NCI-H1417 treated with DMSO at 0.1 percent for 48 hours (cell line): ENCODE data around the gene IER2.

ENCODE experiments used
- DNase-seq: peaks from one replicate; lab custom pipeline; 2025; lab: John Stamatoyannopoulos, UW

IER2 gene

GRCh38 chr19:13150187-13150930 lies at the start of gene IER2, which contains the start of gene STX10:
Gene IER2, plus strand, starts transcription at chr19:13150411. Its CDS starts 2,776 bp downstream, at chr19:13153187.
Gene STX10, minus strand, starts transcription at chr19:13150375. Its CDS starts 202 bp downstream, at chr19:13150173.
- DNase-seq = peak; percentile 73

DNA sequence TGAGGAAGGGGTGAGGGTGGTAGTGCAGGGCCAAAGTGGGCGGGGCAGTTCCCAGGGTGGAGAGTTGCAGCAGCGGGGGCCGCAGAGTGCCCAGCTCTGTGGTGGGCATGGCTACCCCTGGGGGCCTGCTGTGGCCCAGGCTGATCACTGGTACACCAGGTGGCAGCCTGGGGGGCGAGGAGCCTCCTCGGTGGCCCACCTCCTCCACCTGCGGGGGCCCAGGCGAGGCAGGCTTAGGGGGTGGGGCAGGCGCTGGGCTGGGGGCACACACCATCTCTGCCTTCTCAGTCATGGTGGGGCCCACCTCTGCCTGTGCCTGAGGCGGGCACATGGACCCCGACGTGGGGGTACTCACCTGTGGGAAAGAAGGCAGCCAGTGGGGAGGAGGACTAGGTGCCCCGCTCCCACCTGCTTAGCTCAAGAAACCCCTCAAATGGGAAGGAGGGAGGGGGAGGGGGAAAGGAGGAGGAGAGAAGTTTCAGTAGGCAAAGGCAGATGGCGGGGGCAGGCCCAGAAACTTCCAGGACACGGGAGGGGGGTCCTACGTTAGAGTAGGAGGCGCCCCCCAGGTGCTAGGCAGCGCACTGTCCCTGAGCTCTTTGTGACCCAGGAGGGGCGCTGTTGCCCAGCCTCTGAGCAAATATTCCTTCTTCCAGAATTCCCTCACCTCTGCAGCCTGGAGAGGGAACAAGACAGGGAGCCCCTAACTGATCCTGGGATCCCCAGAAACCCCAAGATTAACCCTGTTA lies 49.2 kb upstream of the IER2 start:
- DNase-seq = no peak

GRCh38 chr19:13101590-13102415 lies 48.4 kb upstream of the IER2 start:
- DNase-seq = no peak

DNA sequence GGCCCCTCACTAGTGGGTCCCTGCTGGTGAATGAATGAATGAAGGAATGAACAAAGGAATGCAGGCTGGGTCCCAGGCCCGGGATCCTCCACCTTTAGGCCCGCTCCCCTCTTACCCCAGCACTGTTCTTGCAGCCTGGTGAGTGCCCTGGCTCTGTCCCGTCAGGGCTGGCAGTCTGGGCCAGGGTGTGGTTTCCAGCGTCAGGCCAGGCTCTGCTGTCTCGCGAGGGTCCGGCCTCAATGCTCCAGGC lies 47.9 kb upstream of the IER2 start:
- DNase-seq = no peak

GRCh38 chr19:13102666-13103580 lies 47.3 kb upstream of the IER2 start, which contains the start of gene LYL1:
Gene LYL1, minus strand, starts transcription at chr19:13102858. Its CDS starts 1,687 bp downstream, at chr19:13101171.
- no peak for DNase-seq

GRCh38 chr19:13103581-13104359 lies 46.4 kb upstream of the IER2 start:
- DNase-seq = no peak

GRCh38 chr19:13104360-13104847 lies 45.8 kb upstream of the IER2 start:
- no peak for DNase-seq

GRCh38 chr19:13104848-13105711 lies 45.1 kb upstream of the IER2 start:
- no peak for DNase-seq

DNA sequence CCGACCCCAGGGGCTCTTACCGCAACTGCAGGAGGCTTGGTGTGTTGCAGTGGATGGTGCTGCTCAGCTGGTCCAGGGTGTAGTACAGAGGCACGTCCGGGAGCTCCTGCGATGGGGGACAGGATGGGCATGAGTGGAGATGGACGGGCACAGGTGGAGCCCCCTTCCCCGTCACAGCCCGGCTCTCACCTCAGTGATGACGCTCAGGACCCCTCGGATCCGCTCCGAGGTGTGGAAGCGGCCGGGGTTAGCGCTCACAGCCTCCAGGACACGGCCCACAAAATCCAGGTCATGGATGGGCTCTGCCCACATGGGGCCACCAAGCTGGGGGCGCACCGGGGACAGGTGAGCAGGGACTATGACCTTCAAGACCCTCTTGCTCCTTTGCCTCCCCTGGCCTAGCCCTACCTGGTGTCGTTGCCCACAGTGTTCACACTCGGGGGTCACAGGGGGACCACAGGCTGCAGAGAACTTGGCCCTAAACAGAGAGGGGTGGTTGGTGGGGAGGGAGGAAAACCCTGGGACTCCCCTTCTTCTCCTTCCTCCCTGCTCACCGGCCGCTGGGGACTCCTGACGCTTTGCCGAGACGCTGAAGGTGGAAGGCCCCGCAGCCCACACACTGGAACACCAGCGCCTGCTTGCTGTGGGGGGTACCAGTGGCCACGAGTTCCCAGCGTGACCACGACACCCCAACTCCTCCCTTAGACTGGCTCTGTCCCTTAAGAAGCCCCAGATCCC lies 40.7 kb upstream of the IER2 start:
- DNase-seq = no peak

GRCh38 chr19:13110099-13110610 lies 40.1 kb upstream of the IER2 start:
- DNase-seq = no peak

GRCh38 chr19:13112555-13112954 lies 37.7 kb upstream of the IER2 start:
- DNase-seq = no peak

DNA sequence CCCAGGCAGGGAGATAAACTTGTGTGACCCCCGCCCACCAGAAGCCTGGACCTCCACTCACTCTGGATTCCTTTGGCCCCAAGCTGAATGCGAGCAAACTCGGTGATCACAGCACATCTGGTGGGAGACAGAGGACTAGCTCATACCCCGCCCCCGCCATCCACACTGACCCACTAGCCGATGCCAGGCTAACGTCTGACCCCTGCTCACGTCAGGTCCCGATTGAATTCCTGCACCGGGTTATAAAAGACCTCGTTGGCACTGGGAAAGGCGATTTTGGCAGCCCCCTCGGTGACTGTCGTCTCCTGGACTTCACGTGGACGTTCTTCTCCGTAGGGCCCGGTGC lies 34.3 kb upstream of the IER2 start:
- DNase-seq = no peak

GRCh38 chr19:13116282-13117175 lies 33.7 kb upstream of the IER2 start, which contains the start of gene TRMT1:
Gene TRMT1, minus strand, starts transcription at chr19:13116740. Its CDS starts 341 bp downstream, at chr19:13116399.
- peak; percentile 73 for DNase-seq

DNA sequence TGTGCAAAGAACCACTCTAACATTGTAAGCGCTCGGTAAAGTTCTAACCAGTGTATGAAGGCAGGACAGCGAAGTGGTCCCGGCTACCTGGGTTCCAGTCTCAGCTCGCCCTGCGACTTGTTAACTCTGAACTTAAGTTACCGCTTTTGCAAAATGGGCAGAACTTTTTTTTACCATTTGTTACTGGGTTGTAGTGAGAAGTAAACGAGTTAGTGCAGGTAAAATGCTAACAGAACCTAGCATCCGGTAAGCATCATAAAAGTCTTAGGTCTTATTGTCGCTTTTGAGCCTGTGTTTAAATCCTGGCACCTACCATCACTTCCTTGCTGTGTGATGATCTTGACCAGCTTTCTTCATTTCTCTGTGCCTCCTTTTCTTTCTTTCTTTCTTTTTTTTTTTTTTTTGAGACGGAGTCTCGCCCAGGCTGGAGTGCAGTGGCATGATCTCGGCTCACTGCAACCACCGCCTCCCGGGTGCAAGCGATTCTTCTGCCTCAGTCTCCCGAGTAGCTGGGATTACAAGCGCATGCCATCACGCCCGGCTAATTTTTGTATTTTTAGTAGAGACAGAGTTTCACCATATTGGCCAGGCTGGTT lies 32.9 kb upstream of the IER2 start:
- no peak for DNase-seq

DNA sequence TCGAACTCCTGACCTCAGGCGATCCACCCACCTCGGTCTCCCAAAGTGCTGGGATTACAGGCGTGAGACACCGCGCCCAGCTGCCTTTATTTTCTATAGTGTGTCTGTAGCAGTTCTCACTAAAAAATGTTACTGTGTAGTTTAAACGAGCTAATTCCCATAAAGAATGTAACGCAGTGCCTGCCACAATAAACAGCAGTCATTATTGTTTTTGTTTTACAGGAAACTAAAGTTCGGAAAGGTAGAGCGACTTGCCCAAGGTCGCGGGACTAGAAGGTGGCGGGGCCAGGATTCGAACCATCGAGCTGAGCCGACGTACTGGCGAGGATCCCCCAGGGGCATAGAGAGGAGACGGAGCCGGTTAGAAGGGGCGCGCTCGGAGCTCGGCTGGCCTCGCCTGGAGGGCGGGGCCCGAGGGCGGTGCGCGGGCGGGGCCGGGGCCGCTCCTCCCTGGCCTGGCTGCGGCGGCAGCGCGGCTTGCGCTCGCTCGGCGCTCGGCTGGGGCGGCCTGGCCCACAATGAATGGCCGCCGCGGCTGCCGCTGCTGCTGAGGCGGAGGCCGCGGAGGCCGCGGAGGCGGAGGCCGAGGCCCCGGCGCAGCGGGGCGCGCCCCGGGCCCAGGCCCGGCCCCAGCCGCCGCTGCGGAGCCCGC lies 32.3 kb upstream of the IER2 start, which contains the start of gene NACC1:
Gene NACC1 (plus strand): TSS at position 493 of the 652 bp plus-strand sequence. CDS start 16,944 bp downstream, outside the sequence.
- peak; percentile 67 for DNase-seq

DNA sequence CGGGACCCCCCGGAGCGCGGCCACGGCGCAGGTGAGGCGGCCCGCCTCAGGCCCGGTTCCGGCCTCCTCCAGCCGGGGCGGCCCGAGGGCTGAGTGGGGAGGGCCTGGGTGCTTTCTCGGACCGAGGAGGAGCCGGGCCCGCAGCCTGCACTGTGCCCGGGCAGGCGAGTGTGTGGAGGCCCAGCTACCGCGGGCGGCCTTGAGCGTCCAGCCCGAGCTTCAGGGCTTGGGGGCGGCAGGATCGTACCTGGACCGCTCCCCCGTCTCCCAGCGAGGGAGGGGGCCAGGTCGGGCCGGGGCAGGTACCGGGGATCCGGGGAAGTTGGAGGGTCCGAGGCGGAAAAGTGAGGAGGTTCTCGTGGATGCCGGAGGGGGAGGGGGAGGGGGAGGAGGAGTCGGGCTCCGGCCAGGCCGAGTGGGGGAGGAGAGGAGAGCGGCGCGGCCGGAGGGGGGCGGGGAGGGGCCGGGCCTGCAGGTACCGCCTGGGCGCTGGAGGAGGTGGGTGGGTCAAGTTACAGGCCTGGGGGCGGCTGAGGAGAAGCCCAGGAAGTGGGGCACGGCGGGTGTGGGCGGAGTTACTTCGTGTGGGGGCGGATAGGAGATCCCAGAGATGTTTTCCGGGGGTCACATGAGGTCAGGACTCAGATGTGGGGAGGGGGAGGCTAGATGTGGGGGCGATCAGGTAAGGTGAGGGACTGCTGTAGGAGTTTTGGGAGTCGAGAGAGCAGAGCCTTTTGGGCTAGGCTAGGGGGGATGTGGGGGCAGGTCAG lies 31.6 kb upstream of the IER2 start:
- DNase-seq = no peak
